IMR-90 (cell line): ENCODE results near the gene PTPN4. TPM values are rescaled to one million over a fixed set of nuclear protein-coding genes. Genes with fewer than 3 reads are reported as not detected.

Experiments used
- ATAC-seq: fragments of 200-7000 bp; cut with Tn5 transposase; 2 replicates; pipeline ENCODE4 v1.9.1; 2020; ENCODE audit warnings: low read depth, mild to moderate bottlenecking, moderate library complexity
- BruUV-seq: library from RNA; stranded (reverse); fragments of 400-500 nt; replicated peaks from 2 replicates; lab custom pipeline; 2021; lab: Mats Ljungman, UMichigan
- CTCF ChIA-PET: fragments of 300-600 bp; formaldehyde crosslinking; extraction: SDS; loops from one replicate; lab custom pipeline; 2021; ENCODE audit warnings: antibody characterized with exemption; lab: Yijun Ruan, JAX
- POLR2A ChIA-PET: fragments of 300-600 bp; sonication (Branson Sonifier 250); formaldehyde crosslinking; loops from one replicate; lab custom pipeline; 2022; ENCODE audit warnings: antibody characterized with exemption; ENCODE audit not compliant: unreplicated experiment; lab: Charles Lee
- DNase-seq: peaks from one replicate; pipeline ENCODE4 v3.0.0; 2013
- H2AFZ ChIP-seq: replicated peaks from 2 replicates; pipeline ENCODE3; 2013; ENCODE audit warnings: low read length, mild to moderate bottlenecking; ENCODE audit not compliant: poor library complexity
- H2AK5ac ChIP-seq: 2 replicates; pipeline ENCODE4 v1.6.1; 2013; ENCODE audit warnings: low read depth, low read length, inconsistent platforms
- H2AK9ac ChIP-seq: replicated peaks from 2 replicates; pipeline ENCODE3; 2013; ENCODE audit warnings: mild to moderate bottlenecking, low read depth, low read length, moderate library complexity; ENCODE audit not compliant: poor library complexity
- H2BK120ac ChIP-seq: 2 replicates; pipeline ENCODE4 v1.6.1; 2013; ENCODE audit warnings: low read depth, low read length, inconsistent platforms
- H2BK15ac ChIP-seq: 3 replicates; pipeline ENCODE4 v1.6.1; 2013; ENCODE audit warnings: low read depth, low read length, inconsistent platforms
- H2BK20ac ChIP-seq: 2 replicates; pipeline ENCODE4 v1.6.1; 2013; ENCODE audit warnings: low read depth, mild to moderate bottlenecking, inconsistent platforms, low read length, moderate library complexity
- H2BK5ac ChIP-seq: 2 replicates; pipeline ENCODE4 v1.6.1; 2013; ENCODE audit warnings: mild to moderate bottlenecking, low read depth, low read length, inconsistent platforms; ENCODE audit not compliant: poor library complexity, severe bottlenecking
- H3K14ac ChIP-seq: replicated peaks from 2 replicates; pipeline ENCODE4 v1.6.1; 2013; ENCODE audit warnings: low read depth, low read length, inconsistent platforms
- H3K18ac ChIP-seq: 2 replicates; pipeline ENCODE4 v1.6.1; 2013; ENCODE audit warnings: low read depth, low read length, control low read depth
- H3K23ac ChIP-seq: 2 replicates; pipeline ENCODE4 v1.6.1; 2013; ENCODE audit warnings: low read depth, low read length, inconsistent platforms
- H3K27ac ChIP-seq: 2 replicates; pipeline ENCODE4 v1.5.1; 2013; ENCODE audit warnings: mild to moderate bottlenecking, control low read depth, low read length; ENCODE audit not compliant: insufficient read depth
- H3K27me3 ChIP-seq: 2 replicates; pipeline ENCODE4 v1.6.1; 2013; ENCODE audit warnings: low read length; ENCODE audit not compliant: control insufficient read depth, insufficient read depth
- H3K36me3 ChIP-seq: 2 replicates; pipeline ENCODE4 v1.6.1; 2013; ENCODE audit warnings: low read length, mixed read lengths; ENCODE audit not compliant: control insufficient read depth, insufficient read depth
- H3K4ac ChIP-seq: 2 replicates; pipeline ENCODE4 v1.6.1; 2013; ENCODE audit warnings: low read depth, low read length, inconsistent platforms
- H3K4me1 ChIP-seq: 2 replicates; pipeline ENCODE4 v1.6.1; 2013; ENCODE audit warnings: low read length, mixed read lengths; ENCODE audit not compliant: control insufficient read depth, insufficient read depth
- H3K4me2 ChIP-seq: 2 replicates; pipeline ENCODE4 v1.6.1; 2013; ENCODE audit warnings: low read depth, mild to moderate bottlenecking, control low read depth, low read length, moderate library complexity
- H3K4me3 ChIP-seq: 2 replicates; pipeline ENCODE4 v1.5.1; 2013; ENCODE audit warnings: low read depth, mild to moderate bottlenecking, control low read depth, low read length, moderate library complexity; ENCODE audit not compliant: insufficient read depth
- H3K56ac ChIP-seq: 2 replicates; pipeline ENCODE4 v1.6.1; 2013; ENCODE audit warnings: low read length, inconsistent platforms; ENCODE audit not compliant: insufficient read depth; ENCODE audit errors: extremely low read depth
- H3K79me1 ChIP-seq, 2 experiments: 2 replicates each; pipeline ENCODE4 v1.6.1; 2013; ENCODE audit warnings: low read length in 2 of 2, inconsistent platforms in 1 of 2, low read depth in 1 of 2
- H3K9ac ChIP-seq: 2 replicates; pipeline ENCODE4 v1.6.1; 2013; ENCODE audit warnings: low read depth, low read length, control low read depth
- H3K9me1 ChIP-seq: 2 replicates; pipeline ENCODE4 v1.6.1; 2013; ENCODE audit warnings: low read length, inconsistent platforms; ENCODE audit not compliant: insufficient read depth
- H3K9me3 ChIP-seq: 2 replicates; pipeline ENCODE4 v1.6.1; 2013; ENCODE audit warnings: low read length; ENCODE audit not compliant: control insufficient read depth, insufficient read depth
- H4K20me1 ChIP-seq: 2 replicates; pipeline ENCODE4 v1.6.1; 2013; ENCODE audit warnings: low read length, inconsistent platforms; ENCODE audit not compliant: insufficient read depth
- H4K5ac ChIP-seq: 2 replicates; pipeline ENCODE4 v1.6.1; 2013; ENCODE audit warnings: mild to moderate bottlenecking, low read depth, low read length, control low read depth
- H4K8ac ChIP-seq, 2 experiments: 2 replicates each; pipeline ENCODE4 v1.6.1; 2013; ENCODE audit warnings: low read depth in 2 of 2, low read length in 2 of 2, control low read depth in 1 of 2, inconsistent platforms in 1 of 2
- H4K91ac ChIP-seq: 2 replicates; pipeline ENCODE4 v1.6.1; 2013; ENCODE audit warnings: low read depth, low read length, inconsistent platforms; ENCODE audit not compliant: insufficient read depth
- CHD1 ChIP-seq: IDR thresholded peaks from 2 replicates; pipeline ENCODE4 v1.6.1; 2012; ENCODE audit warnings: low read depth, low read length, improper control_type of control experiment
- MAFK ChIP-seq: IDR thresholded peaks from 2 replicates; pipeline ENCODE4 v1.6.1; 2012; ENCODE audit warnings: low read depth, low read length, improper control_type of control experiment
- NFE2L2 ChIP-seq: fragments of 150-350 bp; IDR thresholded peaks from 2 replicates; pipeline ENCODE4 v1.6.1; 2016; ENCODE audit warnings: low read depth, mild to moderate bottlenecking, low read length
- SMC3 ChIP-seq: fragments of 150-350 bp; IDR thresholded peaks from 2 replicates; pipeline ENCODE4 v1.6.1; 2016; ENCODE audit warnings: low read depth, mild to moderate bottlenecking, antibody characterized with exemption, low read length, moderate library complexity
- WGBS, 2 experiments: methylation state at CpG; one replicate each; pipeline versions ENCODE4 v1.1.5 to v1.1.7; 2013; ENCODE audit warnings: missing lambda C conversion rate in 2 of 2; ENCODE audit not compliant: insufficient read length in 1 of 2; ENCODE audit errors: extremely low coverage in 2 of 2; 5-methylcytosine and 5-hydroxymethylcytosine counted together
- dilution Hi-C: fragments of 300-500 bp; cut with HindIII; formaldehyde crosslinking; loops from one replicate; pipeline ENCODE4 v1.14.3; 2018; ENCODE audit warnings: low sequenced_read_pairs; ENCODE audit not compliant: unreplicated experiment
- in situ Hi-C: fragments of 300-500 bp; cut with MboI; formaldehyde crosslinking; loops from 3 replicates; pipeline ENCODE4 v1.14.3; 2019; ENCODE audit warnings: low sequenced_read_pairs, inconsistent platforms, mixed read lengths
- intact Hi-C: fragments of 100-400 bp; cut with micrococcal nuclease; formaldehyde crosslinking; loops from 2 replicates; pipeline ENCODE4 v1.10.0; 2022
- polyA plus RNA-seq, 3 experiments: library from polyadenylated mRNA; depleted of rRNA; stranded (reverse); fragments of >200 nt; gene quantifications; 2 replicates each; pipeline ENCODE4 v1.2.3, GENCODE V29; 2012; ENCODE audit warnings: low replicate concordance in 1 of 3
- total RNA-seq: library from RNA; depleted of rRNA; stranded (reverse); fragments of >200 nt; gene quantifications from 2 replicates; pipeline ENCODE4 v1.2.3, GENCODE V29; 2012

The PTPN4 gene
- total and polyA plus RNA-seq, 2 of the 4 experiments (the other 2 are of a cell fraction), result 2.9 to 19.2 TPM

DNA sequence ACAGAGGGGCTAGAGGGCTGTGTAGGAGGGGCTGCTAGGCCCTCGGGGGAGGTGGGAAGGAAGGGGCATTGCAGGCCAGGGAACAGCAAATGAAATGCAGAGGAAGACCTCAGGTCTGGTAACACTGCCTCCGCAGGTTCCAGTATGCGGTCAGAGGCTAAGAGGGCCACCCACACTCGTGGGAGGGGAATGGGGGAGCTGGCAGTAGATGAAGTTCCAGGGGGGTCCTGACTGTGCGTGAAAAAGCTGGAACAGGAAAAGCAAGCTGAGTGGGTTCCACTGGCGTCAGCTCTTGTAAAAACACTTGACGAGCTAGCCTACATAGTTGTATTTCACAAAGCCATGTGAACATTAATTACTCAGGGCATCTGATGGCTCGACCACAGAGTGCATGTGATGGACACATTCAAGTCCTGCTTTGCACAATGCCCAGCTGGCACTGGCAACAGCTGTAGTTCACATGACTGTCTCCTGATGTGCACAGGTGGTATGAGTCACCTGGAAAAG, 29.0 kb upstream of the PTPN4 start:
- no peak overlapping the region for H2AK9ac ChIP-seq
- H3K9ac ChIP-seq, result no peak overlapping the region
- no peak overlapping the region for H2BK120ac ChIP-seq
- H3K27ac ChIP-seq, result no peak overlapping the region
- H4K5ac ChIP-seq, result no peak overlapping the region
- POLR2A ChIA-PET, result no interaction called here
- H2BK5ac ChIP-seq, result no peak overlapping the region
- ATAC-seq (no peak), DNase-seq (no peak)
- no TSS peak for BruUV-seq
- intact Hi-C loops, result no loop called here
- no peaks in the 10 kb centered on the region for H3K9me3 ChIP-seq
- H3K4me1 ChIP-seq, result no peaks in the 10 kb centered on the region
- H2AK5ac ChIP-seq, result no peak overlapping the region
- no peaks in the 10 kb centered on the region for H3K79me1 ChIP-seq
- no peak overlapping the region for H3K4ac ChIP-seq
- H3K56ac ChIP-seq, result no peak overlapping the region
- H2BK20ac ChIP-seq, result no peak overlapping the region
- dilution Hi-C loops, result no loop called here
- no peaks in the 10 kb centered on the region for H3K36me3 ChIP-seq
- H3K14ac ChIP-seq, result no peak overlapping the region
- no peak overlapping the region for H3K4me3 ChIP-seq
- H2BK15ac ChIP-seq, result no peak overlapping the region
- peaks cover 43% of the 10 kb centered on the region for H3K27me3 ChIP-seq
- CTCF ChIA-PET, result no interaction called here
- H3K23ac ChIP-seq, result no peak overlapping the region
- H2AFZ ChIP-seq, result no peak overlapping the region
- TF ChIP-seq SMC3, result no peak
- TF ChIP-seq NFE2L2, result no peak
- TF ChIP-seq CHD1, result no peak
- TF ChIP-seq MAFK, result no peak
- H3K18ac ChIP-seq, result no peak overlapping the region
- H4K20me1 ChIP-seq, result no peaks in the 10 kb centered on the region
- H4K91ac ChIP-seq, result no peak overlapping the region
- no peaks in the 10 kb centered on the region for H3K9me1 ChIP-seq
- no peak overlapping the region for H3K4me2 ChIP-seq
- H4K8ac ChIP-seq, result no peak overlapping the region
- WGBS, 2 experiments, result 85% methylated on average over 4 of the region's 8 CpGs; no CpG with 5 or more reads in 1 of the 2 experiments
- in situ Hi-C loops, result loop anchor here (25.0 kb wide), 1 partner anchor 957 kb away; no protein-coding TSS in a partner anchor
